Common myeloid progenitor, CD34-positive (primary cell): ENCODE results near the gene ZCCHC14.

ENCODE experiments used
- CTCF ChIA-PET: fragments of 350-600 bp; sonication (Branson Sonifier 250); formaldehyde crosslinking; loops from one replicate; lab custom pipeline; 2021; ENCODE audit warnings: antibody characterized with exemption; lab: Charles Lee
- POLR2A ChIA-PET: fragments of 350-600 bp; sonication (Branson Sonifier 250); formaldehyde crosslinking; loops from one replicate; lab custom pipeline; 2021; ENCODE audit warnings: antibody characterized with exemption; lab: Charles Lee
- DNase-seq, 3 donors: peaks; one replicate each; pipeline versions ENCODE4 v3.0.0 to v3.0.0-alpha.2; 2013
- H3K27ac ChIP-seq, 2 experiments: 1 replicate in 1 of 2; 2 replicates in 1 of 2; pipeline ENCODE4 v1.7.0; 2013; ENCODE audit warnings: inconsistent platforms in 2 of 2, low read length in 2 of 2, mild to moderate bottlenecking in 2 of 2, low read depth in 1 of 2, moderate library complexity in 1 of 2; ENCODE audit not compliant: severe bottlenecking in 2 of 2, insufficient read depth in 1 of 2, poor library complexity in 1 of 2
- H3K27me3 ChIP-seq, 5 experiments: replicated peaks in 2 of 5; 1 replicate in 3 of 5; 2 replicates in 2 of 5; pipeline versions ENCODE4 v1.6.1 to v1.7.0; 2013; ENCODE audit warnings: low read length in 4 of 5, mild to moderate bottlenecking in 2 of 5, moderate library complexity in 2 of 5, inconsistent platforms in 1 of 5; ENCODE audit not compliant: insufficient read depth in 5 of 5, control insufficient read depth in 4 of 5
- H3K36me3 ChIP-seq, 4 experiments: 1 replicate in 2 of 4; 2 replicates in 2 of 4; pipeline versions ENCODE4 v1.6.1 to v1.7.0; 2013; ENCODE audit warnings: low read length in 3 of 4, control low read depth in 1 of 4, mild to moderate bottlenecking in 1 of 4; ENCODE audit not compliant: control insufficient read depth in 4 of 4, insufficient read depth in 4 of 4
- H3K4me1 ChIP-seq, 4 experiments: 1 replicate in 3 of 4; 2 replicates in 1 of 4; pipeline versions ENCODE4 v1.6.1 to v1.7.1; 2013; ENCODE audit warnings: low read length in 3 of 4, mild to moderate bottlenecking in 3 of 4, control low read depth in 1 of 4, inconsistent platforms in 1 of 4, moderate library complexity in 1 of 4; ENCODE audit not compliant: control insufficient read depth in 4 of 4, insufficient read depth in 4 of 4; ENCODE audit errors: control extremely low read depth in 1 of 4
- H3K4me3 ChIP-seq, 7 experiments: 1 replicate in 4 of 7; 2 replicates in 3 of 7; pipeline versions ENCODE4 v1.5.1 to v1.7.0; 2013; ENCODE audit warnings: mild to moderate bottlenecking in 7 of 7, low read length in 6 of 7, moderate library complexity in 6 of 7, inconsistent platforms in 2 of 7, low read depth in 2 of 7, control low read depth in 1 of 7; ENCODE audit not compliant: insufficient read depth in 4 of 7, control insufficient read depth in 1 of 7; ENCODE audit errors: extremely low read depth in 1 of 7
- H3K9me3 ChIP-seq, 5 experiments: 1 replicate in 4 of 5; 2 replicates in 1 of 5; pipeline versions ENCODE4 v1.6.1 to v1.7.1; 2013; ENCODE audit warnings: low read length in 4 of 5, mild to moderate bottlenecking in 2 of 5, inconsistent platforms in 1 of 5, low read depth in 1 of 5, moderate library complexity in 1 of 5; ENCODE audit not compliant: control insufficient read depth in 4 of 5, insufficient read depth in 2 of 5; ENCODE audit errors: control extremely low read depth in 1 of 5
- WGBS: methylation state at CpG from one replicate; pipeline ENCODE4 v1.1.5; 2013; ENCODE audit not compliant: insufficient coverage; 5-methylcytosine and 5-hydroxymethylcytosine counted together

The ZCCHC14 gene

GRCh38 chr16:87458424-87458915 lies 34.4 kb downstream of the ZCCHC14 start:
- Histone ChIP-seq H3K27me3 (no peaks in the 10 kb centered on the region), H3K4me3 (no peak overlapping the region), H3K36me3 (peaks cover 4 to 32% (median 9%) of the 10 kb centered on the region in 4 experiments), H3K9me3 (no peaks in the 10 kb centered on the region), H3K27ac (no peak overlapping the region), H3K4me1 (peaks cover 0 to 22% (median 10%) of the 10 kb centered on the region in 4 experiments)
- WGBS = 98% methylated on average over 19 of the region's 23 CpGs
- CTCF ChIA-PET = no interaction called here
- POLR2A ChIA-PET = interaction anchor here (0.5 to 0.7 kb wide), 2 partner anchors 52 to 1045 kb away, joined by 3 to 4 read pairs; no protein-coding TSS in a partner anchor
- no peak for DNase-seq

GRCh38 chr16:87457709-87458423 lies 35.0 kb downstream of the ZCCHC14 start:
- CTCF ChIA-PET = interaction anchor here (1.2 kb wide), 1 partner anchor 18 kb away, joined by 3 read pairs; no protein-coding TSS in a partner anchor
- no peak overlapping the region for H3K27ac ChIP-seq
- peaks cover 6 to 38% (median 12%) of the 10 kb centered on the region in 4 experiments for H3K36me3 ChIP-seq
- no peak for DNase-seq
- 97% methylated on average over 20 of the region's 22 CpGs for WGBS
- peaks cover 0 to 15% (median 4%) of the 10 kb centered on the region in 4 experiments for H3K4me1 ChIP-seq
- H3K9me3 ChIP-seq = no peaks in the 10 kb centered on the region
- H3K27me3 ChIP-seq = no peaks in the 10 kb centered on the region
- POLR2A ChIA-PET = interaction anchor here (0.5 kb wide), 1 partner anchor 53 kb away, joined by 3 read pairs; no protein-coding TSS in a partner anchor
- H3K4me3 ChIP-seq = no peak overlapping the region

GRCh38 chr16:87457061-87457611 lies 35.7 kb downstream of the ZCCHC14 start:
- Histone ChIP-seq H3K4me1 (peaks cover 0 to 12% (median 3%) of the 10 kb centered on the region in 4 experiments), H3K9me3 (no peaks in the 10 kb centered on the region), H3K27ac (no peak overlapping the region), H3K27me3 (no peaks in the 10 kb centered on the region), H3K4me3 (no peak overlapping the region), H3K36me3 (peaks cover 6 to 43% (median 14%) of the 10 kb centered on the region in 4 experiments)
- ChIA-PET CTCF (interaction anchor here (1.1 to 1.2 kb wide), 2 partner anchors 18 to 62 kb away, joined by 3 read pairs; no protein-coding TSS in a partner anchor), POLR2A (no interaction called here)
- 100% methylated on average over 1 of the region's 4 CpGs for WGBS
- no peak for DNase-seq

- Histone ChIP-seq H3K4me3 (no peak overlapping the region), H3K4me1 (no peaks in the 10 kb centered on the region), H3K27me3 (no peaks in the 10 kb centered on the region), H3K9me3 (no peaks in the 10 kb centered on the region), H3K27ac (no peak overlapping the region), H3K36me3 (peaks cover 6 to 49% (median 16%) of the 10 kb centered on the region in 4 experiments)
- DNase-seq = no peak
- ChIA-PET POLR2A (no interaction called here), CTCF (interaction anchor here (0.9 to 1.1 kb wide), 2 partner anchors 10 to 23 kb away, joined by 3 read pairs; no protein-coding TSS in a partner anchor)
- WGBS = no CpG with 5 or more reads among the region's 3 CpGs
Measured at GRCh38 chr16:87454391-87454790, 38.4 kb downstream of the ZCCHC14 start.

- Histone ChIP-seq H3K9me3 (no peaks in the 10 kb centered on the region), H3K36me3 (peaks cover 6 to 48% (median 17%) of the 10 kb centered on the region in 4 experiments), H3K27me3 (no peaks in the 10 kb centered on the region), H3K4me3 (no peak overlapping the region), H3K4me1 (no peaks in the 10 kb centered on the region), H3K27ac (no peak overlapping the region)
- DNase-seq = no peak
- WGBS = over 99% methylated on average over 13 of the region's 14 CpGs
- ChIA-PET CTCF (interaction anchor here (0.9 to 1.1 kb wide), 2 partner anchors 9 to 21 kb away, joined by 3 read pairs; no protein-coding TSS in a partner anchor), POLR2A (no interaction called here)
Measured at GRCh38 chr16:87453326-87453725, 39.5 kb downstream of the ZCCHC14 start.

GRCh38 chr16:87451563-87452210 lies 41.1 kb downstream of the ZCCHC14 start:
- ChIA-PET CTCF (no interaction called here), POLR2A (no interaction called here)
- 97% methylated on average over 18 of the region's 18 CpGs for WGBS
- DNase-seq = no peak
- no peak overlapping the region for H3K4me3 ChIP-seq
- H3K4me1 ChIP-seq = no peaks in the 10 kb centered on the region
- H3K27me3 ChIP-seq = no peaks in the 10 kb centered on the region
- no peaks in the 10 kb centered on the region for H3K9me3 ChIP-seq
- no peak overlapping the region for H3K27ac ChIP-seq
- peaks cover 3 to 55% (median 21%) of the 10 kb centered on the region in 4 experiments for H3K36me3 ChIP-seq
